ENCODE results near the gene WWP2.
"Not testable (repeated sequence)": the region's sequence is repeated elsewhere in the genome, so short reads cannot be mapped to it uniquely, and the experiment has no call there.

Gene WWP2

GRCh38 chr16:69952116-69952515 is 190.0 kb downstream of the WWP2 start:
- not testable (repeated sequence) for DNase-seq

GRCh38 chr16:69952572-69953355 is 190.6 kb downstream of the WWP2 start:
- not testable (repeated sequence) for DNase-seq

- not testable (repeated sequence) for DNase-seq
Measured at GRCh38 chr16:69954241-69954640, 192.1 kb downstream of the WWP2 start.

GRCh38 chr16:69963312-69963711 is 201.2 kb downstream of the WWP2 start:
- DNase-seq: not testable (repeated sequence)

- not testable (repeated sequence) for DNase-seq
Measured at GRCh38 chr16:69964960-69965660, 203.0 kb downstream of the WWP2 start.

- not testable (repeated sequence) for DNase-seq
Measured at GRCh38 chr16:69965661-69966054, 203.5 kb downstream of the WWP2 start.

- not testable (repeated sequence) for DNase-seq
Measured at GRCh38 chr16:69967688-69968087, 205.6 kb downstream of the WWP2 start.

- not testable (repeated sequence) for DNase-seq
Measured at GRCh38 chr16:69968125-69968524, 206.0 kb downstream of the WWP2 start.

GRCh38 chr16:69969657-69970056 is 207.5 kb downstream of the WWP2 start:
- DNase-seq: not testable (repeated sequence)

- not testable (repeated sequence) for DNase-seq
Measured at GRCh38 chr16:69972120-69972519, 210.0 kb downstream of the WWP2 start.

GRCh38 chr16:69972935-69973334 is 210.8 kb downstream of the WWP2 start:
- not testable (repeated sequence) for DNase-seq

- not testable (repeated sequence) for DNase-seq
Measured at GRCh38 chr16:69985196-69985595, 223.1 kb downstream of the WWP2 start.
